Epithelial cell of alveolus of lung (primary cell): ENCODE results near the gene RNF224. TPM values are rescaled to one million over a fixed set of nuclear protein-coding genes. Genes with fewer than 3 reads are reported as not detected.

Experiments
- total RNA-seq: library from RNA; depleted of rRNA; stranded (reverse); fragments of >200 nt; gene quantifications from 2 replicates; pipeline ENCODE4 v1.2.1, GENCODE V29; 2015

RNF224 gene
- not detected in 2 replicates for total RNA-seq

DNA sequence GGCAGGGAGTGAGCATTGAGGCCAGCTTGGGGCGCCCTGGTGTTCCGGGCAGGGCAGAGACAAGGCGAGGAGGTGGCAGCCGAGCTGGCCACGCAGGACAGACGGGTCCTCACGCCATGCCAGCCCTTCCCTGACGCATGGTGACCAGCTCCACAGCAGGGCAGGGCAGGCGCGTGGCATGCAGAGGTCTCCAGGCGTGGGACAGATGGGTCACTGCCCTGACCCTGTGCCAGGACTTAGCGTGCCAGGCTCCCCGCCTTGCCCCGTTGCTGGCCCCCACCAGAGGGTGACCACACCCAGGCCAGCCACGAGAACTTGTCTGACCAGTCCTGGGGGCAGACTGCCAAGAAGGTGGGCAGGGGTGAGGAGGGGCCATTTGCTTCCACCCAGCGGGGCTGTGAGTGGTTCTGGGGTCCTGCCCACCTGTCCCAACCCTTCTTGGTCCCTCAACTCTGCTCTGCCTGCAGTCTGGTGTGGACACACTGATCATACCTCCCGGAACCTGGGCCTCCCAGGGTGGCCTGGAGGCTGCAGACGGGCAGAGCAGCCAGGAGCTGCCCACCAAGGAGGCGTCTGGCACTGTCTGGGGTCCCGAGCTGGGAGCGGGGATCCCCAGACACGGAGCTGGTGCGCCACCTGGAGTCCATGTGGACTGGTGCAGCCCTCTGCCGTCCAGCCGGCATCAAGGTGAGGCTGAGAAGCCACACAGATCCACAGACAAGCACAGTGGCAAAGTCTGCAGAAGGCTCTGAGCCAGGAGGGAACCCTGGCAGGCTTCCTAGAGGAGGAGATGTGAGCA, at the start of gene RNF224:
Gene RNF224 (plus strand): TSS at position 449 of the 799 bp plus-strand sequence. CDS start 834 bp downstream, outside the sequence.

DNA sequence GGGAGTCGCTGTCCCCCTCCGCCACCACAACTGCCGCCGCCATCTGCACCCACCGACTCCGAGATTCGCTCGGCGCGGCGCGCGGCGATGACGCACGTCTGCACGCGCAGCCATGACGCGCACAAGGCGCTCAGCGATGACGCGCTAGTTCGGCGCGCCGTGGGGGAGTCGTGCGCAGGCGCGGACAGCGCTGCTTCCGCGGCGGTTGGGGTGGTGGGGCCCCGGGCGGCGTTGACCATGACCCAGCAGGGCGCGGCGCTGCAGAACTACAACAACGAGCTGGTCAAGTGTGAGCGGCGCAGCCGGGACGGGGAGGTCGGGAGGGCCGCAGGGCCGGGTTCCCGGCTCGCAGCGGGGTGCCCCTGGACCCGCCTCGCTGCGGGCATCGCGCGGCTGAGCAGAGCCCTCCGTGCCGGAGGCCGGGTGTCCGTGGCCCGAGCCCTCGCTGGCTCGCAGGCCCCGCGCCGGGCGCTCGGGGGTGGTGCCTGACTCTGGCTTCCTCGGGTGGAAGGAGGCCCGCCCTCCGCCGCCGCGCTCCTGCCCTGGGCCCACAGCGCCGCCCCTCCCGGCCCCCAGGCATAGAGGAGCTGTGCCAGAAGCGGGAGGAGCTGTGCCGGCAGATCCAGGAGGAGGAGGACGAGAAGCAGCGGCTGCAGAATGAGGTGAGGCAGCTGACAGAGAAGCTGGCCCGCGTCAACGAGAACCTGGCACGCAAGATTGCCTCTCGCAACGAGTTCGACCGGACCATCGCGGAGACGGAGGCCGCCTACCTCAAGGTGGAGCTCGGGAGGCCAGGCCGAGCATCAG, 38.6 kb upstream of the RNF224 start, which contains the start of the genes ANAPC2 and SSNA1:
Gene ANAPC2 (minus strand): TSS at position 71 of the 807 bp plus-strand sequence. CDS start 28 bp downstream, at position 43.
Gene SSNA1 (plus strand): TSS at position 187 of the 807 bp plus-strand sequence. CDS start 51 bp downstream, at position 238.

DNA sequence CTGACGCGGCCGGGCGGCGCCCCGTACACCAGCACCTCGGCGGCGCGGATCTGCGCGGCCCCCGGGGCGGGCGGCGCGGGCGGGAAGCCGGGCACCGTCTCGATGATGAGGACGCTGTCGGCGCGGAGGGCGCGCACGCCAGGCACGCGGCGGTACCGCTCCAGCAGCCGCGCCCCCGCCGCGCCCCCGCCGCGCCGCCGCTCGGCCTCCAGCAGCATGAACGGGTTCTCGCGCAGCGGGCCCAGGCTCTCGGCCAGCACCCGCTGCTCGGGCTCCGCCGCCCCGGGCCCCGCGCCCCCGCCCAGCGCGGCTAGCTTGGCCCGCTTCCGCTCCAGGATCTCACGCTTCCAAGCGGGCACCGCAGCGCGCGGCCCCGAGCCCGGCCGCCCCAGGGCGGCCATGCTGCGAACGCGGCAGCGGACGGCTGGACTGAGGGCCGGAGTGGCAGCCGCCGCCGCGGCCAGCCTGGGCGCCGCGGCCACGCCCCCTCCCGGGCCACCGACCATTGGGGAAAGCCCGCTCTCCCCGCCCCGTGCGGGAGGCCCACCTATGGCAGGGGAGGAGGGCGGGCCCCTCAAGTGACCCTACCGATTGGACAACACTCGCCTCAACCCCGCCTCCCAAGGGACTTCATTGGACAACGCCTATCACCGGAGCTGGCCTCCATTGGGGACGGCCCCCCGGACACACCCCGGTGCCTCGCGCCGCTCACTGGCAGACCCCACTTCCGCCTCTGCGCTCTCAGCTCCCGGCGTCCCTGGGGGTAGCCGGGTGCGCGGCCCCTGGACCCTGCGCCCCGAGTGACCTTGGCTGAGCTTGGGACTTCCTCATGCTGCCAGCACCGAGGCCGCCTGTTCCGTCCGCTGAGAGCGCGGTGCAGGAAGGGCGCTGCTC, 26.7 kb upstream of the RNF224 start, which contains the start of gene TPRN:
Gene TPRN (minus strand): TSS at position 431 of the 894 bp plus-strand sequence. CDS start 30 bp downstream, at position 401.

DNA sequence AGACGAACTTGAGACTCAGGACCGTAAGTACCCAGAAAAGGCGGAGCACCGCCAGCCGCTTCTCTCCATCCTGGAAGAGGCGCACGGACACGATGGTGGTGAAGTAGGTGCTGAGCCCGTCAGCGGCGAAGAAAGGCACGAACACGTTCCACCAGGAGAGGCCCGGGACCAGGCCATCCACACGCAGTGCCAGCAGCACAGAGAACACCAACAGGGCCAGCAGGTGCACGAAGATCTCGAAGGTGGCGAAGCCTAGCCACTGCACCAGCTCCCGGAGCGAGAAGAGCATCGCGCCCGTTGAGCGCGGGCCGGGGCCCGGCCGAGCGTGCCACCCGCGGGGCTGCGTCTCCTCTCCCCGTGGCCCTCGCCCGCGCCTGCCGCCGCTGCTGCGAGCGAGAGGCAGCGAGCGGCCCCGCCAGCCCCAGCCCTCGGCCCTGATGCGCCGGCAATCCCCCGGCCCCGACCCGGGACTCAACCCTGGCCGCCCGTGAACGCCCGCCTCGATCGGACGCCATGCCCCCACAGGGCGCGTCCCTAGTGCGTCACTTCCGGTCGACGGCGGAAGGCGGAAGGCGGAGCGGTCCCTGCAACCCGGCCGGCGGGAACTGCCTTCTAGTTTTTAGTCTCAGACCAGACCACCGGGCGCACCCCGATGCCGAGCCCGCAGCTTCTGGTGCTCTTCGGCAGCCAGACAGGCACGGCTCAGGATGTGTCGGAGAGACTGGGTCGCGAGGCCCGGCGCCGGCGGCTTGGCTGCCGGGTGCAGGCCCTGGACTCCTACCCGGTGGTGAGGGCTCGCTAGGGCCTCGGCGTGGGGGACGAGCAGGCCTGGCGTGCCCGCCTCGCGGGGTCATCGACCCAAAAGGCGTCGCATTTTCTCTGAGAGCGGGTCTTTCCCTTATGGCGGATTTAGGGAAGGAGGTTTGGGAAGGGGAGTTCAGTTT, 21.9 kb upstream of the RNF224 start, which contains the start of the genes NDOR1 and TMEM203:
Gene NDOR1 (plus strand): TSS at position 575 of the 944 bp plus-strand sequence. CDS start 78 bp downstream, at position 653.
Gene TMEM203 (minus strand): TSS at position 523 of the 944 bp plus-strand sequence. CDS start 234 bp downstream, at position 289.

DNA sequence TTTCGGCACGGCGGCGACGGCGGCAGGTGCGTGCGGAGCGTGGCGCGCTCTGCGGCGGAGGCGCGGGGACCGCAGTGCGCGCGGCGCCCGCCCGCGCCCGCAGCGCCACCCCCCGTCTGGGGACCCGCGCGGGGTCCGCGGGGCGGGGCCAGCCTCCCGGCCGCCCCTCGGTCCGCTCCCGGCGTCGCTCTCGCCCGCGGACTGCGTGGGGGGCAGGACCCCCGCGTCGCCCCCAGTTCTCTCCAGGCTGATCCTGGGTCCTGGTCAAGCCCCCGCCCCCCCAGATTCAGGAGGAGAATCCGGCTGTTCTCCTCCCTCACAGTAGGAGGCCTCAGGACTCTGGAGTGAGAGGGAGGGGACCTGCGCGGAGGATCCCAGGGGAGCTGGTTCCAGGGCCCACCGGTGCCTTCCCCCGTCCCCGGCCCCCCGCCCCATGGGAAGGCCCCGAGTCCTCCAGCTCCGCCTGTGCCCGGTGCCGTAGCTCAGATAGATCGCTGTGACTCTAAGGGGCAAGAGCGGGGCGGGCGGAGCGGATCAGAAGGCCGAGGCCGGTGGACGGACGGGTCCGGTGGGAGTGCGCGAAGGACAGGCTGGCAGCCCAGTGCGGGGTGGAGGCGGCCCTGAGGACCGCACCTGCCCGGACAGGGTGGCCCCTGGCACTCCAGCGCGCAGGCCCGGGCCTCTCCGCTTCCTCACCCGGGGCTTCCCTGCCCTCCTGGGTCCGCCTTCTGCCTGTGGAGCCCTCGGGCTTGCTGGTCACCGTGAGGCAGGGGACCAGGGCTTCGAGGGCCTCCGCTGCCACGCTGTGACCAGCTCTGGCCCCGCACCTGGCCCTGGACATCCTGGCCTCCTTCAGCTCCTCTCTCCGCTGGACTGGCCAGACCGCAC, 4.9 kb upstream of the RNF224 start, which contains the start of gene RNF208:
Gene RNF208 (minus strand): TSS at position 51 of the 888 bp plus-strand sequence. CDS start 1,028 bp downstream, outside the sequence.

DNA sequence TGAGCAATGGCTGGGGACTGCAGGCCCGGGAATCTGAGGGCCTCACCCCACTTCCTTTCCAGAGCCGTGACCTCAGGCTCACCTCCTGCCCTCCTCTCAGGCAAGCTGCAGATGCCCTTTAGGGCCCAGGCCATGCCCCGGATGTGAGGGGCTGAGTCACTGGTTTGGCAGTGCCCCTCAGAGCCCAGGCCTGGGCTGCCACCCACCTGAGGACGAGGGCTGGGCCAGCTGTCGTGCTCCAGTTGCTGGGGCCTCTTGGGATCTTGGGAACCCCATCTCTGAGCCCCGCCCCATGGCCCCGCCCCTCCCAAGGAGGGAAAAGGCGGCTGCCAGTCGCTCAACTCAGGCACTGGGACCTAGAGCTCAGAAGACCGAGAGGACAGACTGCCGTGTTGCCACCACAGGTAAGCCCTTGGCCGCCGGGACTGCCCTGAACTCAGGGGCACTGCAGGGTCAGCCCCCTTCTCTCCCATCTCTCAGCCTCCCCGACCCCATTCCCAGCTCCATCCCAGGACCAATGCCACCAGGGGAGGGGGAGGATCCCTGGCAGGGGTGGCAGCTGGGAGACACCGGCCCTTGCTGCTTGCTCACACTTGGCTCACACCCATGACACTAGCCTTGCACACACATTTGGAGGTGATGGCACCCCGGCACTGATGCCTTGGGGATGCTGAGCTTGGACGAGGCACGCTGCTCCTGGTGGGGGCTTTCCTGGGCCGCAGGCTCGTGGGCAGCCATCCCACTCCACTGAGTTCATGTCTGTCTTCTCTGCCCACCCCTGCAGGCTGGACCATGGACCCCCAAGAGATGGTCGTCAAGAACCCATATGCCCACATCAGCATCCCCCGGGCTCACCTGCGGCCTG, 2.2 kb upstream of the RNF224 start, which contains the start of gene CYSRT1:
Gene CYSRT1 (plus strand): TSS at position 345 of the 865 bp plus-strand sequence. CDS start 448 bp downstream, at position 793.

DNA sequence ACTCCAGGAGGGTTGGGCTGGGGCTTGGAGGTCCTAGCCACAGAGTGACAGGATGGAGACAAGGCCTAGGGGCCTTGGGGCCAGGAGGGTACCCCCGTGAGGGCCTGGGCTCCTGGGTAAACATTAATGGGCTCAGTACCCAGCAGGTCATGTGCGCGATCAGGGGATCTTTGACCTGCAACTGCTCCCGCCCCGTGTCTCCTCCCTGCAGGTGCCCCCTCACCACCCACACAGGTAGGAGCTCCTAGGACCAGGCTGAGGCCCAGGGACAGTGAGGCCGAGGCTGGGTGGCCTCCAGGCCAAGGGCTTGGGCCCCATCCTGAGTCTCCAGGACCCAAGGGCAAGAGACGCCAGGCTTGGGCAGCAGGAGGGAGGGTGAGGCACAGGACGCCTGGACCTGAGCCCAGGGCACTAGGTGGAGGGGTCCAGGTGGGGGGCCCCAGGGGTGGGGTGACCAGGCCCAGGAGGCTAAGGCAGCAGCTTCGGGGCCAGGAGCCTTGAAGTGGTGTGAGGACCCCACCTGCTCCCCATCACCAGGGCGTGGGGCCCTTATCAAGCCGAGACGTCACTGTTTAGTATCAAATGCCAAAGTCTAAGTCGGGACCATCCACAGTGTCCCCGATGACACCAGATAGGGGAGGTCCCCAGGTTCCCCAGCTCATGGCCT, 3.5 kb downstream of the RNF224 start, which contains the start of gene SLC34A3:
Gene SLC34A3 (plus strand): TSS at position 197 of the 667 bp plus-strand sequence. CDS start 802 bp downstream, outside the sequence.

DNA sequence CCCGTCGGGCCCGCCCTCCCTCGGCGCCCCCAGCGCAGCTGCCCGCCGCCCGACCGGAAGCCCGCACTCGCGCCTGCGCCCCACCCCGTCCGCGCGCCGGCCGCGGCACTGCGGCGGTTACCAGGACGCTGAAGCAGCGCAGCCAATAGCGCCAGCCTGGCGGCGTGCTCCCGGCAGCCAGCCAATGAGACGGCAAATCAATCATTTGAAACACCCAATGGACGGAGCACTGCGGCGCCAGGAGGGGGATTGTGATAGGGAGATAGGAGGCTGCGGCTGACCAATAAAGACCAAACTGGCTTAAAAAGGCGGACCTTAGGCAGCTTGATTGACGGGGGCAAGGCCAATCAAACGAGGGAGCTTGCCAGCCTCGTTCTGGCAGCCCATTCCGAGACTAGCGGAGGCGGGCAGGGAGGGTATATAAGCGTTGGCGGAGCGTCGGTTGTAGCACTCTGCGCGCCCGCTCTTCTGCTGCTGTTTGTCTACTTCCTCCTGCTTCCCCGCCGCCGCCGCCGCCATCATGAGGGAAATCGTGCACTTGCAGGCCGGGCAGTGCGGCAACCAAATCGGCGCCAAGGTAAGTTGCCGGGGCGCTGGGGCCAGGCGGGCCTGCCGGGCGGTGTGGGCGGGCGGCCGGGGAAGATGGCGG, 13.7 kb downstream of the RNF224 start, which contains the start of gene TUBB4B:
Gene TUBB4B (plus strand): TSS at position 447 of the 649 bp plus-strand sequence. CDS start 74 bp downstream, at position 521.

DNA sequence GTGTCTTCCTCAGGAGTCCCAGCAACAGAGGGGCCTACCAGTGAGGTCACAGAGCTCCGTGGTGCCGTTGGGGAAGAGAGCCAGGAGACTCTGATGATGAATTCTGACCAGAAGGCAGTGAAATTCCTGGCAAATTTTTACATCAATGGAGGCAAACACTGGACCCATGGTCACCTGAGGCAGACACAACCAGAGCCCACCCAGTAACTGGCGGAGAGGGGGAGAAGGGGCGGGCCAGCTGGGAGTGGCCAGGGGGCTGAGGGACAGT, 23.8 kb downstream of the RNF224 start, which contains the start of gene STPG3:
Gene STPG3 (plus strand): TSS at position 93 of the 268 bp plus-strand sequence. CDS start 1 bp downstream, at position 94.

DNA sequence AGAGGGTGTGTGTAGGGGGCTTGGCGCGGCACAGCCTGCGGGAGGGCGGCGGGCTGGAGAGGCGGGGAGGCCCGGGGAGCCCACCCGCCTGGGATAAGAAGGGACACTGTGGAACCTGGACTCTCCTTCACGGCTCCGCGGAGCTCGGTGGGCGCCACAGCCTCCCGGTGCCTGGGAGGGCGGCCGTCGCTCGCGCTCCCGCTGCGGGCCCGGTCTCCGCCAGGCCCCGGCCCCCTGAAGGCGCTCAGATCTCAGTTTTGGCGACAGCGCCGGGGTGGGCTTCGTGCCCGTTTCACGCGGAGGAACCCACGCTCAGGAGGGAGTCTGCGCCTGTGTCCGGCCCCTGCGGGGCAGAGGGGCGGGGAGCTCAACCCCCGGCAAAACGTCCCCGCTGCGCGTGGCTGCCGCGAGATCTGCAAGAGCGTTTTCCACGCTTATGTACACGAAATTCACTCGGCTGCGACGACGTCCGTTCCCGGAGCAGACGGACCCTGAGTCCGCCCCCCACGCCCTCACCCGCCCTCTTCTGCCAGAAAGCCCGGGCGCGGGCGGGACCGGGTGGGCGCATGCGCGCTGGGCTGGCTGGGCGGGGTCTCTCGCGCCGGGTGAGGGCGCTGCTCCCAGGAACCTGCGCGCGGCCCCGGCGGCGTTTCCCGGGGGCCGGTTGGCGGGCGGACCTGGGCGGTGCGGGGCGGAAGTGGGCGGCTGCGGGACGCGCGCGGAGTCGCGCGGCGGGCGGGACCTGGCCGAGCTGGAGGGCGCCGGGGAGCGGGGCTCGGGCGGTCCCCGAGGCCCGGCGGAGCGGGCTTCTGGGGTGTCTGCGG, 27.5 kb downstream of the RNF224 start, which contains the start of gene NELFB:
Gene NELFB (plus strand): TSS at position 704 of the 824 bp plus-strand sequence.

DNA sequence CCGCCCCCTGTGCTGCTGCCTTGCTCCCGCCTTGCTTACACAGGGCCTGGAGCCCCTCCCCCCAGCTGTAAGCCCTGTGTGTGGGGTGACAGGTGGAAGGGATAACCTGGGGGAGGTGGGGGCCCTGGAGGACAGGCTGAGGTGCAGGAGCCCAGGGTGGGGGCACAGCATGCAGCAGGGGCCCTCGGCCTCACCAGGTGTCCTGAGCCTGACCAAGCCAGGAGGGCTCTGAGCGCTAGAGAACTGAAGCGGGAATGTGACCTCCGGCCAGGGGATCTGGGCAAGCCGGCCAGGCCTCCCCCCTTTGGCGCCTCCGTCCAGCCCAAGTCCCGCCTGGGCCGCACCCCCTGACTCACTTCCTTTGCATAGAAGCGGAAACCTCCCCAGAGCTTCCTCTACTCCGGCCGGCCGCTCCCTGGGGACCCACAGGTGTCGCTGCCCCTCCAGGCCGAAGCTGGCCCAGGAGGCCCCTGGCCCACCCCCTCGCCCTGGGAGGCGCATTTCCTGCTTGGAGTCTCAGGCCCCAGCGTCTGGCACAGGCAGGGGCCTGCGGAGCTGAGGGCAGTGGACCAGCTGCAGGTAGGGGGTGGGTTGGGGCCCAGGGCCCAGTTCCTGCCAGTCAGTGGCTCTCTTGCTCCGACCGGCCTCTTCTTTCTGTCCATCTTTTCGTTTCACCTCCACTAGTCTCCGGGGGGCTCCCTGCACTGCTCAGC, 50.2 kb downstream of the RNF224 start, which contains the start of gene TOR4A:
Gene TOR4A (plus strand): TSS at position 398 of the 713 bp plus-strand sequence. CDS start 964 bp downstream, outside the sequence.

